Stimulated activated CD4-positive, alpha-beta T cell treated with anti-CD3 and anti-CD28 coated beads, Interleukin-4, amount 100 ng/mL, for 24 hours (primary cell): ENCODE results near the gene CES4A.
"Not testable (repeated sequence)": the region's sequence is repeated elsewhere in the genome, so short reads cannot be mapped to it uniquely, and the experiment has no call there.

ENCODE experiments used
- DNase-seq: peaks from one replicate; pipeline ENCODE4 v3.0.0-alpha.2; 2020

The CES4A gene

GRCh38 chr16:67024384-67025209 is 36.2 kb downstream of the CES4A start:
- DNase-seq = no peak

DNA sequence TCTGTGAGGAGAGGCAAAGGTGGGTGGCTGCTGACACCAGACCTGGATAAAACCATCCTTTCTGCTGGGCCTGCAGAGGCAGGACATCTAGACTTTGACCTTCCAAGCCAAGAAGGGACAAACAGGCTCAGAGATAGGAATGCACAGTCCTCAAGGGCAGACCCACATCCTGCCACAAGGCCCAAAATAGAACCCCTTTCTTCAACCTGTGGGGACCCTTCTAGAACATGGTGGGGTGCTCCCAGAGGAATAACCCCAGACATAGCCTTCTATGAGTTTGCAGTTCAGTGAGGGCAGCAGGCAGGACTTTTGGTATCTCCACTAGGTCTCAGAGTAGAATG is 36.8 kb downstream of the CES4A start:
- DNase-seq = no peak

GRCh38 chr16:67026570-67026969 is 38.2 kb downstream of the CES4A start:
- DNase-seq = no peak

DNA sequence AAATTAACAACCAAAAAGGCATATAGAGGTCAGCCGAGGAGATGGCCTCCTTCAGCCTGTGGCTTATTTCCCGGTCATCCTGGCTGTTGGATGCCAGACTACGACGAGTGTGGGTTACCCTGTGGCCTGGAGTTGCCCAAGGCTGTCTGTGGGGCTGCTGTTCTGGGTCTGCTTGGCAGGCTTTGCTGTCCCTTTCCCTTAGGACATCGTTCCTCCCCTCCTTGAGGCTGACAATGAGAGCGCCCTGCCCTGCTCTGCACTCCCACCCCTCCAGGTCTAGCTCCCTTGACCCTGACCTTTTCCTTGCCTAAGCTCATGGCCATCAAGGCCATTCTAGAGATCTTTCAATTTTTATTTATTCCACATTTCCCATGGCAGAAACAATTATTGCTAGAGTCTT is 38.7 kb downstream of the CES4A start:
- no peak for DNase-seq

GRCh38 chr16:67028167-67028695 is 39.8 kb downstream of the CES4A start:
- DNase-seq = no peak

DNA sequence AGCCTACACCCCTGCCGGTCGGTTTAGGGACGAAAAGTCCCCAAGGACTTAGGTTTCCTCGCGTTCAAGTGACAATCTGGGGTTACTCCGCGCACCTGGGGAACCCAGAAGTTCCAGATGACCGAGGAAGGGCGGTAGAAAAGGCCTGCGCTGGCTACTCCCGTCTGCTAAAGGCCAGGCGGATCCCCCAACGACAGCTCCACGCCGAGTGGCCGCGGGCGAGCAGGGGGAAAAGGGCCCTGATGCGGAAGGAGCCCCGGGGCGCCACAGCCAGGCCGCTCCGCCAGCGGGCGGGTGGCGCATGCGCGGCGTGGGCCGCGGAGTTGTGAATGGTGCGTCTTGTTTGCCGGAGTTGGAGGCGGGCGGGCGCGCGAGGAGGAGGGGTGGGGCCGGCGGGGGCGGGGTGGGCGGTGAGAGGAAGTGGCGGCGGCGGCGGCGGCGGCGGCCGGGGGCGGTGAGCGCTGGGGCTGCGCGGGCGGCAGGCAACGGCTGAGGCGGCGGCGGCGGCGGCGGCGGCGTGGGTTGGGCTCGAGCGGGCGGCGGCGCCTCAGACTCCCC is 40.4 kb downstream of the CES4A start, which contains the start of gene CBFB:
TSS of gene CBFB (plus strand) at position 454 of the 558 bp plus-strand sequence. CDS start 259 bp downstream, outside the sequence.
- peak; percentile 90 for DNase-seq

DNA sequence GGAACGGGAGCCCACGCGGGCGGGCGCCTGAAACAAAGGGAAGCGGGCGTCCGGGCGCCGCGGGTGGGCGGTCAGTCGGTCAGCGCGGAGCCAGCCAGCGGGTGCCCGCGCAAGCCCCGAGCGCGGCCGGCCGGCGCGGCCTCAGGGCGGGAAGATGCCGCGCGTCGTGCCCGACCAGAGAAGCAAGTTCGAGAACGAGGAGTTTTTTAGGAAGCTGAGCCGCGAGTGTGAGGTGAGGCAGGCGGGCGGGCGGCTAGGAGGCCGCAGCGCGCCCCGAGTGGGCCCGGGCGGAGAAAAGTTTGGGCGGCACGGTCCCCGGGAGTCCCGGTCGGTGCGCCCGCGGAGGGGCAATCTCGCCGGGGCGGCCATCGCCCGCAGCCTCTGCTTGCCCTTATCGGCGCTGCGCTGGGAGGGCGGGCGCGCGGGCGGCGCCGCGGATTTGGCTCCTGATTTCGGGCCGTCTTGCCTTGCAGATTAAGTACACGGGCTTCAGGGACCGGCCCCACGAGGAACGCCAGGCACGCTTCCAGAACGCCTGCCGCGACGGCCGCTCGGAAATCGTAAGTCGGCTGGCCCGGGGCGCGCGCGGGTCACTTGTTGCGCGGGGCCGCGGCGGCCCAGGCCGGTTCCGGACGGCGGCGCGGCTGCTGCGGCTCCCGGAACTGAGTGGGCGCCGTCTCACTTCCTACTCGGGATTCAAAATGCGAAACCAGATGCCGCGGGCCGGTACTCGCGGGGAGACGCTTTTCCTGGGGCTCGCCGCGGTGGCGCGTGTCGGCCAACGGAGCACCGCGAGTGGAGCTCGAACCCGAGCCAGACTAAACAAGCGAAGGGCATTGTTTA is 41.1 kb downstream of the CES4A start:
- peak; percentile 60 for DNase-seq

- DNase-seq = no peak
Observed at GRCh38 chr16:67030221-67030962, 42.0 kb downstream of the CES4A start.

DNA sequence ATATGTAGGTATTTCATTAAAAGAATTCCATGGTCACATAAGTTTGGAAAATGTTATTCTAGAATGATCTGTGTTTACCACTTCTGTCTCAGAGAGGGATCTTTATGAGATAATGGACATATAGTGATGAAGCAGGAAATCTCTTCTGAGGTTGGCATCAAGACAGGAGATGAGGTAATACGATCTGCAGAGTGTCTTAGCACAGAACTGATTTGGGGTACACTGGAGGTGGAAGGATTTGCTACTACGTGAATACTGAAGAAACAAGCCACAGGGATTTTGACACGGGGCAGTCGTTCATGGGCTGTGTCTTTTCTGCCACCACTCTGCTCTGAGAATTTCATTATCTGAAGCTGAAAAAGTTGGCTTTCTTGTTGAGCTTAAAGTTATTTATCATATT is 46.1 kb downstream of the CES4A start:
- DNase-seq = no peak

- DNase-seq = no peak
Observed at GRCh38 chr16:67035364-67035763, 47.0 kb downstream of the CES4A start.

GRCh38 chr16:67036323-67036741 is 47.9 kb downstream of the CES4A start:
- no peak for DNase-seq

GRCh38 chr16:67039260-67040020 is 51.1 kb downstream of the CES4A start:
- DNase-seq = no peak

DNA sequence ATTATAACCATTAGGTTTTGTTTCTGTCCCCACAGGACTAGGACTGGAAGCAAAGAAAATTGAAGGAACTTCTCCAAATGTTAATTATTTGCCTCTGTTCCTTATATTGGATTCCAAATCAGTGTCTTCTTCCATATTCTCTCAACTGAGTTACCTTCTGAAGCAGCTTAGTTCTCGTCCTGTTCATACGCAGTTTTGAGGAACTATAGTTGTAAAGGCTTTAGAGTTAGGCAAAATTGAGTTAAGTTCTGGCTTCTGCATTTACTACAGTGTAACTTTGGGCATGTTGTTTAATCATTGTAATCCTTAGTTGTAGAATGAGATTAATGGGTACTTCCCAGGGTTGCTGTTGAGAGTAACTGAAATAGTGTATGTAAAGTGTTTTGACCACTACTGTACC is 51.8 kb downstream of the CES4A start:
- no peak for DNase-seq

DNA sequence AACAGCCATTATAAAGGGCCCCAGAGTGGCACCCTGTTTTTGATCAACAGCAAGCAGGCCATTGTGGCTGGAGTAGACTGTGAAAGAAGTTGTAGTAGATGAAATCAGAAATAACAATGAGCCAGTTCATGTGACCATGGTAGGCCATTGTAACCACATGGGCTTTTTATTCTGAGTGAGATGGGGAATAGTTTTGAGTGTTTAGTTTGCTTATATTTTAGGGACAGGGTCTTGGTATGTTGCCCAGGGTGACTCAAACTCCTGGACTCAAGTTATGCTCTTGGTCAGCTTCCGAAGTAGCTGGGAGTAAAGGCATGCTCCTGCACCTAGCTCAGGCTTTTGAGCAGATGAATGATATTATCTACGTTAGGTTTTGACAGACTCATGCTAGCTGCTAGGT is 52.5 kb downstream of the CES4A start:
- DNase-seq = no peak

- DNase-seq = not testable (repeated sequence)
Observed at GRCh38 chr16:67041520-67041919, 53.1 kb downstream of the CES4A start.

DNA sequence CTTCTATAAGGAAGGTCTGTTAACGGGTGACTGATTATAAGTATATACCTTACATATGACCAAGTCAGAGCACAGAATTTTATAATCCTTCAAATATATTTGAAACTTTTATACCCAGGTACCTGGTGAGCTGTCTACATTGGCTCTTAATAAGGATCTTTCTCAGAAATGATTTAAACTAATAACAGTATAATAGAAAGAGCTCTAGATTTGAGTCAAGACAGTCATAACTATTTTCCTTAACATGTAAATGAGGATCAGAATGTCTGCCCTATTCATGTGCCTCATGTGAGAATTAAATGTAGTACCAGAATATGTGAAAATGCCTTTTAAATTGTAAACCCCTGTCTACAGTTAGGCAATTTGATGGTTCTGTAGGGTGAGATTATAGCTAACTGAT is 55.0 kb downstream of the CES4A start:
- no peak for DNase-seq

- DNase-seq = no peak
Observed at GRCh38 chr16:67050796-67051195, 62.4 kb downstream of the CES4A start.

DNA sequence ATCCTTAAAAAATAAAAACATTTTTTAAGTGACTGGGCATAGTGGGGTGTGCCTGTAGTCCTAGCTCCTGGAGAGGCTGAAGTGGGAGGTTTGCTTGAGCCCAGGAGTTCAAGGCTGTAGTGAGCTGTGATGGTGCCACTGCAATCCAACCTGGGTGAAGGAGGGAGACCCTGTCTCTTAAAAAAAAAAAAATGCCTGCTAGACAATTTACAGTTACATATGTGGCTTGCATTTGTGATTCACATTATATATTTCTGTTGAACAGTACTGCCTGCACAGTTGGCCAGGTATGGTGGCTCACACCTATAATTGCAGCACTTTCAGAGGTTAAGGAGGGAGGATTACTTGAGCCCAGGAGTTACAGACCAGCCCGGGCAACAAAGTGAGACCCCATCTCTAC is 64.0 kb downstream of the CES4A start:
- DNase-seq = no peak

DNA sequence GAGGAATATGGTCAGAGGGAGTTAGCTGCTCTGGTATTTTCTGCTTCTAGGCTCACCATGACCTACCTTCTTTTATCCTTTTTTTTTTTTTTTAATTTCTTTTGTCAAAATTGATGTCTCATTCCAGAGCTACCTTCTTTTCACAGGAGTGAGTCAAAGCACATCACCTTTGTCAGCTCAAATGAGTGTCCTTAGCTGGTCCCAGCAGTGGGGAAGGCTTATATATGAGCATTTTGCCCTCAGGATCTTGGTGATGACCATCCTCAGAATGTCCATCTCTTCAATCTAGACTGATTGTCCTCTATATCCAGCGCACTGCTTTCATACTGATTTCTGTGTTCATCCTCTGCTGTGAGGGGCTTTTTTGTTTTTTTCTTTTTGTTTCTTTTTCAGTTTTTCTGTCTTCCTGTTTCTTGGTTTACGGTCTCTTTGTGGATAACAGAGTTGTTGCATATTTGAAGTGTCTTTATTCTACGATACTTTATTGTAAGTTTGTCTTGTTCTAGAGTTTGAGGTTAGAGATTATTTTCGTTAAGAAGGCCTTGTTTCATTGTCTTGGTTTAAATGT is 65.5 kb downstream of the CES4A start:
- no peak for DNase-seq

DNA sequence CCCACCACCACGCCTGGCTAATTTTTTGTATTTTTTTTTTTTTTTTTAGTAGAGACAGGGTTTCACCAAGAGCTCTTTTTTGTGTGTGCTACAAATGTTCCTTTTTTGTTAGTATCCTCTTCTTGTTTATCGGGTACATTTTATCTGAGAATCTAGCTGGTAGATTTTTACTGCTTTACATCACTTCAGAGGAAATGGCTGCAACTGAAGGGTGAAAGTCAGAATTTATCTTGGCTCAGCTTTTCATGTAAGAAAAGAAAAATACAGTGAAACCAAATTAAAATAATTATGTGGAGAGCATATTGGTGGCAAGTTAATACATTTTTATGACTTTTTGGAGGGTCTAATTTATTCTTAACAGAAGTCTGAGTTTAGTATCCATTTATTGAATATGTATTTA is 66.5 kb downstream of the CES4A start:
- no peak for DNase-seq

GRCh38 chr16:67055712-67056487 is 67.5 kb downstream of the CES4A start:
- DNase-seq = peak; percentile 32
